SK-N-SH (cell line): Measurements from ENCODE around the gene DLG2. TPM values are rescaled to one million over a fixed set of nuclear protein-coding genes. Genes with fewer than 3 reads are reported as not detected.

Experiments used
- CTCF ChIA-PET: fragments of 300-600, 350-600 bp; formaldehyde crosslinking; extraction: SDS; loops from one replicate; lab custom pipeline; 2021; lab: Yijun Ruan, JAX
- POLR2A ChIA-PET: fragments of 350-600 bp; sonication (Branson Sonifier 250); formaldehyde crosslinking; extraction: SDS; loops from one replicate; lab custom pipeline; 2020; ENCODE audit warnings: antibody characterized with exemption, inconsistent platforms; lab: Yijun Ruan, JAX
- DNase-seq: peaks from one replicate; pipeline ENCODE4 v3.0.0; 2012
- H2AFZ ChIP-seq: fragments of 200-600 bp; sonication (generic); 2 replicates; pipeline ENCODE4 v1.8.1; 2016; ENCODE audit warnings: antibody characterized with exemption, mild to moderate bottlenecking, low read depth
- H3F3A ChIP-seq: fragments of 200-600 bp; sonication (generic); replicated peaks from 2 replicates; pipeline ENCODE3; 2016; ENCODE audit warnings: antibody characterized with exemption, mild to moderate bottlenecking; ENCODE audit not compliant: insufficient read depth
- H3K27ac ChIP-seq, 2 experiments: fragments of 200-500 bp in 1 of 2; fragments of 200-600 bp in 1 of 2; sonication (Bioruptor generic) in 1 of 2; sonication (generic), shearing (Covaris generic) in 1 of 2; 2 replicates each; pipeline versions ENCODE4 v1.5.1 to v1.6.1; 2014 to 2016; ENCODE audit warnings: low read depth in 2 of 2, inconsistent platforms in 1 of 2, low read length in 1 of 2, mild to moderate bottlenecking in 1 of 2, mixed read lengths in 1 of 2
- H3K27me3 ChIP-seq: fragments of 200-600 bp; sonication (generic), shearing (Covaris generic); 2 replicates; pipeline ENCODE4 v1.6.1; 2016; ENCODE audit warnings: mixed run types; ENCODE audit not compliant: insufficient read depth
- H3K36me3 ChIP-seq, 2 experiments: fragments of 200-500 bp in 1 of 2; fragments of 200-600 bp in 1 of 2; sonication (Bioruptor generic) in 1 of 2; sonication (generic) in 1 of 2; replicated peaks in 1 of 2; 2 replicates each; pipeline versions ENCODE3 to v1.5.1; 2014 to 2016; ENCODE audit warnings: low read length in 1 of 2, mild to moderate bottlenecking in 1 of 2; ENCODE audit not compliant: insufficient read depth in 2 of 2, control insufficient read depth in 1 of 2
- H3K4me1 ChIP-seq, 2 experiments: fragments of 200-500 bp in 1 of 2; fragments of 200-600 bp in 1 of 2; sonication (Bioruptor generic) in 1 of 2; sonication (generic), shearing (Covaris generic) in 1 of 2; 2 replicates each; pipeline versions ENCODE4 v1.5.1 to v1.6.1; 2014 to 2016; ENCODE audit warnings: low read depth in 1 of 2, low read length in 1 of 2, mixed run types in 1 of 2; ENCODE audit not compliant: insufficient read depth in 2 of 2, control insufficient read depth in 1 of 2
- H3K4me2 ChIP-seq: fragments of 200-600 bp; sonication (generic), shearing (Covaris generic); 2 replicates; pipeline ENCODE4 v1.6.1; 2017; ENCODE audit warnings: mixed run types
- H3K4me3 ChIP-seq, 2 experiments: fragments of 200-500 bp in 1 of 2; fragments of 200-600 bp in 1 of 2; sonication (Bioruptor generic) in 1 of 2; sonication (generic), shearing (Covaris generic) in 1 of 2; 2 replicates each; pipeline versions ENCODE4 v1.5.1 to v1.8.1; 2014 to 2016; ENCODE audit warnings: low read depth in 2 of 2, inconsistent platforms in 1 of 2, low read length in 1 of 2, mild to moderate bottlenecking in 1 of 2, mixed read lengths in 1 of 2, moderate library complexity in 1 of 2
- H3K79me2 ChIP-seq: fragments of 200-600 bp; sonication (generic); 2 replicates; pipeline ENCODE4 v1.8.1; 2017; ENCODE audit warnings: mild to moderate bottlenecking; ENCODE audit not compliant: insufficient read depth
- H3K9ac ChIP-seq: fragments of 200-600 bp; sonication (generic); 2 replicates; pipeline ENCODE4 v1.6.1; 2017; ENCODE audit warnings: mixed run types
- H3K9me2 ChIP-seq: fragments of 200-600 bp; sonication (generic); 2 replicates; pipeline ENCODE4 v1.6.1; 2017; ENCODE audit warnings: mixed run types
- H3K9me3 ChIP-seq: fragments of 200-600 bp; sonication (generic); 2 replicates; pipeline ENCODE4 v1.6.1; 2017; ENCODE audit warnings: mixed run types, mild to moderate bottlenecking, moderate library complexity
- H4K20me1 ChIP-seq: fragments of 200-600 bp; sonication (generic); 2 replicates; pipeline ENCODE4 v1.6.1; 2017; ENCODE audit warnings: mild to moderate bottlenecking, mixed run types; ENCODE audit not compliant: insufficient read depth
- EP300 ChIP-seq, 2 experiments: IDR thresholded peaks; 2 replicates each; pipeline versions ENCODE4 v1.4.0 to v1.6.1; 2012; ENCODE audit warnings: borderline replicate concordance in 1 of 2, low read depth in 1 of 2, low read length in 1 of 2
- EZH2phosphoT487 ChIP-seq: fragments of 200-600 bp; sonication (generic); IDR thresholded peaks from 2 replicates; pipeline ENCODE4 v1.6.1; 2017; ENCODE audit warnings: low read depth, mixed run types, mild to moderate bottlenecking, antibody characterized with exemption, moderate library complexity, borderline replicate concordance
- FOSL2 ChIP-seq: IDR thresholded peaks from 2 replicates; pipeline ENCODE4 v1.4.0; 2012; ENCODE audit warnings: low read depth, mild to moderate bottlenecking, moderate library complexity, borderline replicate concordance
- FOXJ3 ChIP-seq: sonication (generic); formaldehyde crosslinking; IDR thresholded peaks from 2 replicates; pipeline ENCODE4 v1.5.1; 2020; ENCODE audit warnings: mild to moderate bottlenecking, missing genetic modification reagents
- FOXM1 ChIP-seq: IDR thresholded peaks from 2 replicates; pipeline ENCODE4 v1.4.0; 2012; ENCODE audit warnings: low read depth, mild to moderate bottlenecking
- GABPA ChIP-seq: IDR thresholded peaks from 2 replicates; pipeline ENCODE4 v1.4.0; 2012; ENCODE audit warnings: low read depth, mild to moderate bottlenecking
- GATA2 ChIP-seq: sonication (generic); formaldehyde crosslinking; IDR thresholded peaks from 2 replicates; pipeline ENCODE4 v1.5.0; 2020; ENCODE audit warnings: mild to moderate bottlenecking, missing genetic modification reagents
- IRF3 ChIP-seq: fragments of 150-350 bp; IDR thresholded peaks from 2 replicates; pipeline ENCODE4 v1.6.1; 2016; ENCODE audit warnings: mild to moderate bottlenecking, low read depth, low read length
- JUND ChIP-seq: IDR thresholded peaks from 2 replicates; pipeline ENCODE4 v1.4.0; 2012
- MAX ChIP-seq: IDR thresholded peaks from 2 replicates; pipeline ENCODE4 v1.4.0; 2012; ENCODE audit warnings: low read depth
- MEF2A ChIP-seq: IDR thresholded peaks from 2 replicates; pipeline ENCODE4 v1.4.0; 2012; ENCODE audit warnings: low read depth, borderline replicate concordance
- NFIC ChIP-seq: IDR thresholded peaks from 2 replicates; pipeline ENCODE4 v1.4.0; 2012; ENCODE audit warnings: borderline replicate concordance
- NRF1 ChIP-seq: IDR thresholded peaks from 2 replicates; pipeline ENCODE4 v1.6.1; 2012; ENCODE audit warnings: low read depth, mild to moderate bottlenecking, low read length
- PBX3 ChIP-seq: IDR thresholded peaks from 2 replicates; pipeline ENCODE4; 2012
- RAD21 ChIP-seq: IDR thresholded peaks from 2 replicates; pipeline ENCODE4 v1.6.1; 2012; ENCODE audit warnings: mild to moderate bottlenecking, low read length
- RCOR1 ChIP-seq: fragments of 150-350 bp; IDR thresholded peaks from 2 replicates; pipeline ENCODE4 v1.6.1; 2017; ENCODE audit warnings: antibody characterized with exemption, low read length
- RXRA ChIP-seq: IDR thresholded peaks from 2 replicates; pipeline ENCODE4 v1.4.0; 2012; ENCODE audit warnings: low read depth, mild to moderate bottlenecking, borderline replicate concordance
- SIN3A ChIP-seq: IDR thresholded peaks from 2 replicates; pipeline ENCODE4 v1.6.1; 2012; ENCODE audit warnings: low read depth, mild to moderate bottlenecking, low read length, moderate library complexity, borderline replicate concordance
- TCF12 ChIP-seq: IDR thresholded peaks from 2 replicates; pipeline ENCODE4 v1.4.0; 2012
- USF1 ChIP-seq: IDR thresholded peaks from 2 replicates; pipeline ENCODE4 v1.4.0; 2012; ENCODE audit warnings: low read depth, borderline replicate concordance
- USF2 ChIP-seq: fragments of 150-350 bp; IDR thresholded peaks from 2 replicates; pipeline ENCODE4 v1.6.1; 2017; ENCODE audit warnings: antibody characterized with exemption, low read length, low read depth, borderline replicate concordance
- YY1 ChIP-seq: IDR thresholded peaks from 2 replicates; pipeline ENCODE4 v1.4.0; 2012; ENCODE audit warnings: low read depth, mild to moderate bottlenecking
- ZBTB33 ChIP-seq: IDR thresholded peaks from 2 replicates; pipeline ENCODE4 v1.4.0; 2012; ENCODE audit warnings: low read depth, borderline replicate concordance
- WGBS: methylation state at CpG from one replicate; pipeline ENCODE4 v1.1.6; 2017; ENCODE audit warnings: low lambda C conversion rate; 5-methylcytosine and 5-hydroxymethylcytosine counted together
- polyA plus RNA-seq, 3 experiments: library from polyadenylated mRNA; depleted of rRNA; stranded (reverse); fragments of >200 nt; gene quantifications; 2 replicates each; pipeline ENCODE4 v1.2.3, GENCODE V29; 2012

The DLG2 gene
- polyA plus RNA-seq, 1 of the 3 experiments (the other 2 are of a cell fraction), result 0.21 TPM

GRCh38 chr11:83881428-83881827, 1745.7 kb downstream of the DLG2 start:
- no peaks in the 10 kb centered on the region for H3K36me3 ChIP-seq
- CTCF ChIA-PET, result interaction anchor here (0.9 to 1.4 kb wide), 2 partner anchors 24 to 45 kb away, joined by 3 read pairs; no protein-coding TSS in a partner anchor
- H4K20me1 ChIP-seq, result no peaks in the 10 kb centered on the region
- H3K4me2 ChIP-seq, result no peak overlapping the region
- no peak overlapping the region for H3K9ac ChIP-seq
- H2AFZ ChIP-seq, result no peak overlapping the region
- H3K27ac ChIP-seq, result no peak overlapping the region
- H3K9me2 ChIP-seq, result no peaks in the 10 kb centered on the region
- peak; percentile 4 for DNase-seq
- no peaks in the 10 kb centered on the region for H3F3A ChIP-seq
- no peaks in the 10 kb centered on the region for H3K9me3 ChIP-seq
- WGBS, result 75% methylated on average over 1 of the region's 1 CpG
- TF ChIP-seq NRF1 (no peak), RCOR1 (no peak), EP300 (IDR thresholded peaks at IDR 0.05; ENCODE audit: borderline replicate concordance in 1 of 2, low read depth in 1 of 2, low read length in 1 of 2) (no peak), JUND (no peak), RAD21 (peak; percentile 18; the same call in 1 of the 2 replicates), TCF12 (no peak)
- TF ChIP-seq, all 33 proteins: peak for 1
- Histone ChIP-seq H3K4me1 (no peaks in the 10 kb centered on the region), H3K4me3 (no peak overlapping the region), H3K79me2 (no peaks in the 10 kb centered on the region), H3K27me3 (no peaks in the 10 kb centered on the region)
- POLR2A ChIA-PET, result no interaction called here

GRCh38 chr11:83871054-83871453, 1756.1 kb downstream of the DLG2 start:
- H3K27ac ChIP-seq, result peak overlapping the region in 1 of 2 experiments; percentile 4; a peak in 1 of 4 replicates
- no peaks in the 10 kb centered on the region for H3K9me3 ChIP-seq
- no peaks in the 10 kb centered on the region for H3K9me2 ChIP-seq
- H3K4me2 ChIP-seq, result no peak overlapping the region
- POLR2A ChIA-PET, result no interaction called here
- H3K9ac ChIP-seq, result no peak overlapping the region
- H3F3A ChIP-seq, result peaks cover under 1% of the 10 kb centered on the region
- no peak overlapping the region for H3K4me3 ChIP-seq
- H3K36me3 ChIP-seq, result no peaks in the 10 kb centered on the region
- DNase-seq, result no peak
- H3K4me1 ChIP-seq, result peaks cover 0 to 6% of the 10 kb centered on the region in 2 experiments; a peak in 2 of 4 replicates
- no peaks in the 10 kb centered on the region for H3K27me3 ChIP-seq
- H3K79me2 ChIP-seq, result no peaks in the 10 kb centered on the region
- CTCF ChIA-PET, result no interaction called here
- H2AFZ ChIP-seq, result no peak overlapping the region
- H4K20me1 ChIP-seq, result no peaks in the 10 kb centered on the region
- TF ChIP-seq EZH2phosphoT487 (no peak), NFIC (no peak), USF2 (no peak), SIN3A (no peak), GATA2 (CRISPR knock-in tag) (no peak), EP300 (IDR thresholded peaks at IDR 0.05; ENCODE audit: borderline replicate concordance in 1 of 2, low read depth in 1 of 2, low read length in 1 of 2) (no peak), FOXJ3 (CRISPR knock-in tag) (no peak), JUND (no peak), ZBTB33 (no peak), PBX3 (no peak), FOSL2 (no peak), YY1 (no peak), FOXM1 (no peak), USF1 (no peak), MEF2A (no peak), IRF3 (no peak), GABPA (no peak), MAX (no peak), RXRA (no peak)
